ENCODE measurements around the gene BMPER.

The BMPER gene

DNA sequence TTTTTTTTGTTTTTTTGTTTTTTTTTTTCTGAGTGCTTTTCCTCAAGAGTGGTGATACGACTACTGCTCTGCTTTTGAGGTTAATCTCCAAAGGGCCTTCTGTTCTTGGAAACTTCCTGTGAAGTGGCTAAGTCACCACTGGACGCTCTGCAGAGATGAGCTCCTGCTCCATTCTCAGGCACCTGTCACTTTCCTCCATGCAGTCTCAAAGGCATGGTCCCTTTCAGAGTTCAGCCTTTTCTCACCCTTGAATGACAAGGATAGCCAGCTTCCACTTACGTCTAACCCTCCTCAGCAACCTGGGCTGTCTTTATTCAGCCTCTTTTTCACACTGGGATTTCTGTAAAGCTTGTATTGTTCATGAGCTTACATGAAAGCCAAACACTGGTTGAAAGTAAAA lies 65.8 kb downstream of the BMPER start:
- no peak for DNase-seq

DNA sequence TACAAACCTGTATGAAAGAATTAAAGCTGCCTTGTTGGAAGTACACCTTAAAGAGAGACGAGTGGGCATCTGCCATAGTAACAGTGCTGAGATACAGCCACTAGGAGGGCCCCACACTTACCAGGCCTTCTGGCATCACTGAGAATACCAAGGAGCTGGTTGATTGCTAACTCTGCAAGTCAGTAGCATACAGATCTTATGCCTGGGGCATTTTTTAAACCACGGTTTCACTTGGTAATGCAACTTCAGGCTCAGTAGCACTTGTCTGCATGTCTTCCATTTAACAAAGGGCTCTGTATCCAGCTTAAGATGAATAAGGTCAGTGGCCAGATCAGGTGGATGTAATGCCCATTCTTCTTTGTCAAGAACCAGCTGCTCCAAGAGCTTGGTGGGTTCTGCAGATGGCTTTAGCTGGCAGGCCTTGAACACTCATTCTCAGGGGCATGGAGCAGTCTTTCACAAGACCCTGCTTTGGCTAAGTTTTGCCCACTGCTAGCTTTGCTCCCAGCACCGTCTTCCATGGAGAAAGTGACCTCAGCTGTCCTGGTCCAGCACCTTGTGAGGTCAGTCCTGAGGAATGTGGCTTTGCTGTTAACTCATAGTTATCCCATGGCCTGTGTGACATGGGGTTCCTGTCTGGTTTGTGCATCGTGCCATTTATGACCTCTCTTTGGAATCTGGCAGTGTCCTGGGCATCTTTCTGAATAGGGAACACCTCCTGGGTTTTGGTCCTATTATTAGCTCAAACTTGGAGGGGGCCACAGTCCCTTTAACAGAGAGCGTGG lies 68.1 kb downstream of the BMPER start:
- DNase-seq: no peak

DNA sequence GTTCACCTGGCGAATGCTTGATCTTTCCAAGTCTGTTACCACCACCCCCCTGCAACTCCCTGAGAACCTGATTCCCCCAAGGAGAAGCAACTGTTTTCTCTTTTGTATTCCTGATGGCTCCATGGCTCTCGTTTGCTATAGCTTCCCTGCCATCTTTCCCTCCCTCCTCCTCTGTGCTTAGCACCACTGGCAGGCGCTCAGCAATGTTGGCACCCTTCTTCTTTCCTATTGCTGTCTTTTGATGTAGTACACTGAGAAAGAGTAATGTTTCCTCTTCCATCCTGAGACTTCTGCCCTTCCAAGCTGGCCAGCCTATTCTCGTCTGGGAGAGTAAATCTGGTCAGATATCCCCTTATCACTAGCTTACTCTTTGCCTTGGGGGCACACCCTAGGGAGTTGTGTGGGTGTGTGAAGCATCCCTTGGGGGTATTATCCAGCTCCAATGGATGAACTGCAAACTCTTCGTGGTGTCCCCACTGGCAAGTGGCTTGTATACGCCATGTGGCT lies 74.0 kb downstream of the BMPER start:
- DNase-seq: no peak

DNA sequence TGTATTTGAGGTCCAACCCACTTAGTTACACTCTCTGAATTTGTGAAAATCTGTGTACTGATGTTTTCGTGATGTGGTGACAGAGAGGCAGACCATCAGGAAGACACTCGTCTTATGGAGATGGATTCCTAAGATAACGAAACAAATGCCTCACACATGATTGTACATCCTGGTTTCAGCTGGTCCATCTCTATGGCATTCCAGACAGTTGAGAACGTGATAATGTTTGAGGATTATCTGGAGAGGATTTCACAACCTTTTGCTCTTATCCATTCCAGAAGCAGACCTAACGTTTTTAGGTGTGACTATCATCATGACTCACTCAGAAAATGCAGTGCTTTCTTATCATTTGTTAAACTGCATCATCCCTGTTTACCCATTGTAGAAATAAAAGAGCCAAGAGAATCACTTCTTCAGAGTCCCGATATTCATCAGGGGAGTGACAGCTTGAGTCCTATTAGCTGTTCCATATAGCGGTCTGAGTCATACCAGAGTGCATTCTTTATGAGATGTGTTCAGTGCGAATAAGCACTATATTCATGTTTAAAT lies 74.5 kb downstream of the BMPER start:
- no peak for DNase-seq

DNA sequence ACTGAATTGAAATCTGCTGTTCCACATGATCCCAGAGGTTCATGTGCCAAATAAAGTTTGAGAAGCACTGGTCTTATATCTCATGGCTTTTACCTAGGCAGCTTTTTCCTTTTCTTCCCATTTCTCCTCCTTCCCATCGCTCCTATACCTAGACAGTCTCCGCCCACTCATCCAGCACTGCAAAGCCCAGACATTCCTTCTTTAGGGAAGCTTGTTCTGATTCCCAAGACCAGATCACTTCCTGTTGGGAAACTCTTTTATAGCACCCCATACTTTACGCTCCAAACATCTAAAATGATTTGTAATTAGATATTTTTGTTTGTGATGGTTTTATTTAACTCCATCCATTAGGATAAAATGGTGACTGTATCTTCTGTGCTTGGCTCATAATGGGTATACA lies 75.9 kb downstream of the BMPER start:
- no peak for DNase-seq

DNA sequence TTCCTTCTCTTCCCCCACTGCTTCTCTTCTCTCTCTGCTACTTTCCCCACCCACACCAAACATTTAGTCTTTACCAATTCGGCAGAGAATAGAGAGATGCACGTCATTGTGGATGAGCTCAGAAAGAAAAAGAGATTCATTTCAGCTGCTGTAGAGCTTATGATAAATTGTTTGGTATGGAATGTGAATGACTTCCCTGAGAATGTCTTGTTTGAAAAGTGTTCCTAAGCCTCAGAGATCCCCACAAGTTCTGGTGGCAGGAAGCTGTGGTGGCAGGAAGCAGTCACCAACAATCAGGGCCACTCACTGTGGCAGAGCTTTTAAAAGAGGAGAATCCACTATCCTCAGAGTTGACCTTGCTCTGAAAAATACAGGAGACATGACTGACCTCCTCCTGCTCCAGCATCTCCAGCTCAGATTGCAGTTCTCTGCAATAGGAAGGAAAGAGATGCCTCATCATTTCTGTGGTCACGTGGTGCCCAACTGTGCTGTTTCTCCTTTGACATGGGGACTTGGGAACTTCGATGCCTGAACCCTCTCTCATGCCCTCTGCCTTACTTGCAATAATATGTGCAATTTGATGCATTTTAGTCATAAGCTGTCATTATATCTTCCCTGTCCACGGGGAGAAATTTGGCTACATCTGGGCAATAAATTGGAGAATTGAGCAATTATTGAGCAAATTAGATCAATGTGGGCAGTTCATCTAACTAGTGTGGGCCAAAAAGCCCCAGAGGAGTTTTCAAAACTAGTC lies 76.5 kb downstream of the BMPER start:
- no peak for DNase-seq

DNA sequence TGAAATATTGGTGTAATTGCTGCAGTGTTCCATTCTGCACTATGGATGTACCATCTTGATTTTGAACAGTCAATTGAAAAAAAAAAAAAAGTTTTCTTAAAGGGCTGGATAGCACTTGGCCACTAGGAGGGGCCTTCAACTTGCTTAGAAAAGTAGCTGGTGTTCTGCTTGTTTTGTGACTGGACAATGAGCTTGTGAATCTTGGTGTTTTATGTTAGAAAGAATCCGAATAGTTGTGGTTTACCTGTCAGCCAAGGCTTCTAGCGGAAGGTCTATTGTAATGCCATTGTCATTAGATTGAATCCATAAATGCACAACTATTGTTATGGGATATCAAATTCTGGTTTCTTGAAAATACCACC lies 77.1 kb downstream of the BMPER start:
- no peak for DNase-seq

DNA sequence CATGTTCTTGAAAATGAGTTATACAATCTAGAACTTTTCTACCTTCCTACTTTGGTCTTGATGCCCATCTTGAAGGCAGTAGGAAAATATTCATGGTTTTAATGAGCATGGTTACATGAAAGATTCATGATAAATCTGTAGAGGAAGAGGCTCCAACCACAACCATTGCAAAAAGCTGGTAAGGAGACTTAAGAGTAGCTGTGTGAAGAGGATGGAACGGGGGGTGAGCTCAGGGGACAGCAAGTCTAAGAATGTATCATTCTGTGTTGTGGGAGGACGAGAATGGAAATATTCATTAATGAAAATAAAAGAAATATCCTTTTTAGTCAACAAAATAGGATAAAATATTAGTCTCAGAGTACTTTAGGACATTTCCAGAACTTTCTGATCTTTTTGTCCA lies 81.1 kb downstream of the BMPER start:
- DNase-seq: no peak

DNA sequence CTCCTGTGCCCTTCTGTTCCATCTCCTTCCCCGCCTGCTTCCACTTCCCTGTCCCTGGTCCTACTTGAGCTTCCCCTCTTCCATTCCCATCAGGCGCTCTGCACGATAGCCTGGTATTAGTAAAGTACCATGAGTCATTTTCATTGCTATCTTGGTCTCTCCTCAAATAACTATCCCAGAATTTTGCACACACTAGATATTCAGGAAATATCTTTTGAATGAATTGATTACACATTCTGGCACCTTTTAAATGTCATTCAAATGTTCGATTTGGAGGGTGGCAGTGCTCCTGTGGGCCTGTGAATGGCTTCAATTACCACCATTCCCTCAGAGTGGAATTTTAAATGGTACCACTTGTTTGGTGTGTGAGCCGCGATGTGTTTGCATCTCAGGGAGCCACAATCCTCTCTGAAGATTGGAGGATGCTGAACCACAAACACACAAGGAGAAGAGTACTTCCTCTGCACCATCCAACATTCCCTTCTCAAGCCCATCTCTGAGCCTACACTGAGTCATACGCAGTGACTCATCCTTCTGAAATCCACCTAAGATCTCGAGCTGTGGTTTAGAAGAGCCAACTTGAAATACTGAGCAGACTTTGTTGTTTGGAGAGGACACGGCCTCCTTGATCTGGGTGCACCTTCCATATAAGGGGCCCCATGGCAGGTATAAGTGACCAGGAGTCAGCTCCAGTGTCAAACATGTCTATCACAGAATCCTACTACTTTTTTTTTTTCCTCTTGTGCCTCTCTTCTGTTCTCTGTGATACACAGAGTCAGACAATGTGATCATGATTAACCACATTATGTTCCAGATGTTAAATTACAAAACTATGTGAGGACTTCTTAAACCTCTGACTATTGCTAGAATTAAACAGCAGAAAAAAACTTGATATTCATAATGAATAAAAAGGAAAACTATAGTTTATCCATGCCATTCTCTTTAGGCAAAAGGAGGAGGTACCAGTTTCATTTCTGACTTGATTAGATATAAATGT lies 81.9 kb downstream of the BMPER start:
- no peak for DNase-seq

DNA sequence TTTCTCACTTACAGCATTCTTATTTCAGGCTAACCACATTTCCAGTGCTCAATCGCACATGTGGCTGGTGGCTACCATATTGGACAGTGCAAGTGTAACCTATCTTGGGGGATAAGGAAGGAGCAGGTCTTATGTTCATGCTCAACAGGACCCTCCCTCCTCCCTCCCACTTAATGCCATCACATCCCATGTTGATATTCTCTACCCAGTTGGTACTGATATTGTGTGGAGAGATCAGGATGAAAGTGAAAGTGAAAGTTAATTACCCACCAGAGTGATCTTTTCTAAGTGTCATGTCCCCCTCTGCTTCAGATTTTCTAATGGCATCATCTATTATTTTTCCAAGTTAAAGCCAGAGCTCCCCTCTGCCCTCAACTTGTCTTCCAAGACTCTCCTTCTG lies 91.6 kb downstream of the BMPER start:
- no peak for DNase-seq

DNA sequence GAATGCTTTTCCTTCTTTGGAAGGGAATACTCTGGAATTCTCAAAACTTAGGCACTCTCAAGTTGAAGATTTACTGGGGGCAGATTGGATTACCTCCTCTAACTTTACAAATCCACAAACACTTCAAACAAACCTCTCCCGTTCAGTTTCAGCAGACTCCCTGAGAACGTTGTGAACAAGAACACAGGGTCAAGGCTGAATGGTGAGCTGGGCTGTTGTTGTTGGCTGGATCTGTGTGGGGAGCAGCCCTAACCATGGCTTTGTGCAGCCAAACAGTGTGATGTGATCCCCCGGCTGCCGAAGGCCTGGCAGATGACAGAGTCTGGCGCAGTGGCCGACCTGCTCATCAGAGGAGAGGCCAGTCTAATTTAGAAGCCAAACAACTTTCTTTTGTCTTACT lies 93.1 kb downstream of the BMPER start:
- DNase-seq: no peak

DNA sequence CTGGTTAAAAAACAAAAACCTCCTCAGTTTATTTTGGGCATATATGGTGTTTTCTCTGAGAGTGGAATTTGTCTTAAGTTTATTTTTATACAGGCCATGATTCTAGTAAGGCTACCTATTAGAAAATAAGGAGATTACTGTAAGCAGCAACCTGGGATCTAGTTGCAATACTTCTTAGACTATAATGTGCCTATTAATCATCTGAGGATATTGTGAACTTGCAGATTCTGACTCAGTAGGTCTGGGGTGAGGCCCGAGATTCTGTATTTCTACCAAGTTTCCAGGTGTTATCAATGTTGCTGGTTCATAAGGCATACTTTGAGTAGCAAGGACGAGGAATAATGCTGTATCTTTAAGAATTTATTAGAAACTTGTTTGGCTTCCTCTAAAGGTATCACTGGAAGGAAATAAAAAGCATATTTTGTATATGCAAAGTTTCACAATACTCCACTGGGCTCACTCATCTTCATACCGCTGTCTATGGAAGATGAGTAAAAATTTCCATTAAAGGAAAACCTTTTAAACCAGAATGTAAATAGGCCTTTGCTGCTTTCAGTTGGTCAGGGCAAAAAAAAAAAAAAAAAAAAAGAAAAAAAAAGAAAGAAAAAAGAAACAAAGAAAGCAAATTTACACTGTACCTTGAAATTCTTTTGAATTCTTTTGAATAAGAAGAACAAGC lies 105.8 kb downstream of the BMPER start:
- DNase-seq: no peak

DNA sequence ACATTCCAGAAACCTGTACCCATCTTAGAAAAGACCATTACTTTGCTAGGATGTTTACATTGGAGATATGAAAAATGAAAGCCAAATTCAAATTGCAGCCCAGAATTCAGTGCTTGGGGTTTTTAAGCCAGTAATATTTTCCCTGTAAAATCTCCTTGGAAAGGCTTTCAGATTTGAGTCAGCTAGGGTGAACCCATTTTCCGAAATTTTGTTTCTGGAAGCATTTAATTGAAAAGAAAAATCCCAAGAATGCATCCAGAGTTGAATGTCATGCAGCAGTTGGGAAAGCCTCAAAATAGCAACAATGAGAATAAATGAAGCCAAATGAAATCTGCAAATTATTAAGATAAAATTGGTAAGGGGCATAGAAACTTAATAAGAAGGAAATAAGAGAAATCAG lies 106.4 kb downstream of the BMPER start:
- no peak for DNase-seq

DNA sequence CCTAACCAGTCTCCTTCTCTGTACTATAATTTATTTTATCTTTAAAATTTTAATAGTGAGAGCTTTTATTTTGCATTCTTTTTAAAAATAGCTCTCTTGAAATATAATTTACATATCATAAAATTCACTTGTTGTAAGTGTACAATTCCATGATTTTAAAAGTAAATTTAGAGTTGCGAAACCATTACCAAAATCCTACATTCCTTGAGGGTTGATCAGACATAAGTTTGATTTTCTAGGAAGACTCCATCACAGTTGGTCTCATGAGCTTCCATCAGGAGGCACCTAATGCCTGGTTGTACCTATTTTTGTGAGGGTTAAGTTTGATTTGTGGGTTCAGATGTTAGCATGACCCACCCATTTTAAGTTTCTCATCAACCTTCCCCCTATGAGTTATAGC lies 108.1 kb downstream of the BMPER start:
- DNase-seq: no peak

DNA sequence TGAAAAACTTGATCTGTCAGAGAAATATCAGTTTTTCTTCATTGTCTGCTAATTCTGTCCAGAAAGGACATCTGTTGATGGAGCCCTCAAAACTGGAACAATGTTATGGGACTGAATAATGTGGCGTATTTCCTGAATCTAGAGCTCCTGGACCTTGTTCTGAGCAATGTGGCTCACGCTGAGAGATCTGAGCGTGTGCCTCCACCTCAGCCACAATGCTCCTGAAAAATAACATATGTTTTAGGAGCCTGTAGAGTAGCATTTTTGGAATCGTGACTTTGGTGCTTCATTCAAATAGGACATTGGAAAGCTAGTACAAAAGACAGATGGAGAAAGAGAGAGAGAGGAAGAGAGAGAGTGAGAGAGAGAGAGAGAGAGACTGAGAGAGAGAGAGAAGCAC lies 110.3 kb downstream of the BMPER start:
- DNase-seq: no peak

DNA sequence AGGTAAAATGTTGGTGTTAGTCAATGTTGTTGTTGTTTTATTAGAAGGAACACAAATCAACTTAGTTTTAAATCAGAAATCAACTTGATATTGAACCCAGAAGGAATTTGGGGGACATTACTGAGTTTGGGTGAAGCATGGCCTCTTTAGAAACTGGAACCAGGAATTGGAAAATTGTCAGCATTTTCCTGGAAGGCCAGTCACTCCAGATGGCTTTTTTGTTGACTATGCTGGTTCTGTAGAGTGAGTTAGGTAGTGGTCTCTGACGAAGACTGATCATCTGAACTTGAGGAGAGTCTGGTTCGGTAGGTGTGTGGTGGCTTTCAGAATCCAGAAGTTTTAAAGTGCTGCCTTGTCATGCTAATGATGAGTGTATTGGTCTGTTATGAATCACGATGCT lies 111.5 kb downstream of the BMPER start:
- DNase-seq: no peak

DNA sequence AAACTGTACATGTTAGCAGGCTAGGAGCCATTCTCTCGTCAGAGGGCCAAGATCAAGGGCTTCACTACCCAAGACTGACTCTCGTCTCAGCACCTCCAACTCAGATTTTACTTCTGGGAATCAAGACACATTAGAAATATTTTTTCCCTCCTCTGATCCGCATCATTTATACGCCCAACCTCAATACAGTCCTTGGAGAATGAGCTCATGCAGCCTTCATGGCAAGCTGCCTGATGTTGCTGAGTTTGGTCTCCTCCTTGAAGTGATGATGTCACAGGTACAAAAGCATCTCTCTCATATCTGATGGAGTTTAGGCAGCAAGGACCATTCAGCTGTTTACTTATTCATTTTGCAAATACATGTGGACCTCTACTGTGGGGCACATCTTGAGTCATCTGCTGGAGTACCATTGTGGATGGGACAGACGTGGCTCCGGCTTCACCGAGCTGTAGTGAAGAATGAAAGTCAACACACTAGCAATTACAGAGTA lies 114.0 kb downstream of the BMPER start:
- DNase-seq: no peak

DNA sequence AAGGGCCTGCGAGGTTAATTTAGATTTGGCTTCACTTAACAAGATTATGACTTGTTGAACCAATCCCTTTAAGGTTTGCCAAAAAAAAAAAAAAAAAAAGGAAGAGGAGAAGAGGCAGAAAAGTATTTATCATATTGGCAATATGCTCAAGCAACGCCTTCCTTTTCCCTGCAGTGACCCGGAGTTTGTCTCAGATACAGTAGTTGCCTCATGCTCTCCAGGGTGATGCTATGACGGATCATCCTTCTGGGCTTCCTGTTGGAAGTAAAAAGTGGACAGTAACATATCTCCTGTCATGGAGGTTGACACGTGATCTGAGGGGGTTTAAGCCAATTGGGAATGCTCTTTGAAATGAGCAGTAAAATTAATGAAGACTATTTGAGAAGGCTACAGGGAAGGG lies 117.3 kb downstream of the BMPER start:
- DNase-seq: no peak

DNA sequence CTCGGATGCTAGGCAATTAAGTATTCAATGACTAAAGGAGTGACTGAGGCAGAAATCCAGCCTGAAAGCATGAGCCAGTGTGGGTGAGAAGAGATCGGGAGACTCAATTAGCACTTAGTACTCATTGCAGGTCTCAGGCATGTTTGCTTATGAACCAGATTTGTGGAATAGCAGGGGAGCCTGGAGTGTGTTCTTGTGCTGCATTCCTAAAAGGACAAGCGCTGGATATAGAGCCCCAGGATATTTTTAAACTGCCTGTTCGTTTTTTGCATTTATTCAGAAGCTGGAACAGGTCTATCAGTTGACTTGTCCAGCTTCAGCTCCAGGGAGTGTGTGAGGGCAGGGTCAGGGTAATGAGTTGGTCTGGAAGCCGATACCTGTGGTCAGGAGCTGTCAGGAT lies 120.3 kb downstream of the BMPER start:
- DNase-seq: no peak

DNA sequence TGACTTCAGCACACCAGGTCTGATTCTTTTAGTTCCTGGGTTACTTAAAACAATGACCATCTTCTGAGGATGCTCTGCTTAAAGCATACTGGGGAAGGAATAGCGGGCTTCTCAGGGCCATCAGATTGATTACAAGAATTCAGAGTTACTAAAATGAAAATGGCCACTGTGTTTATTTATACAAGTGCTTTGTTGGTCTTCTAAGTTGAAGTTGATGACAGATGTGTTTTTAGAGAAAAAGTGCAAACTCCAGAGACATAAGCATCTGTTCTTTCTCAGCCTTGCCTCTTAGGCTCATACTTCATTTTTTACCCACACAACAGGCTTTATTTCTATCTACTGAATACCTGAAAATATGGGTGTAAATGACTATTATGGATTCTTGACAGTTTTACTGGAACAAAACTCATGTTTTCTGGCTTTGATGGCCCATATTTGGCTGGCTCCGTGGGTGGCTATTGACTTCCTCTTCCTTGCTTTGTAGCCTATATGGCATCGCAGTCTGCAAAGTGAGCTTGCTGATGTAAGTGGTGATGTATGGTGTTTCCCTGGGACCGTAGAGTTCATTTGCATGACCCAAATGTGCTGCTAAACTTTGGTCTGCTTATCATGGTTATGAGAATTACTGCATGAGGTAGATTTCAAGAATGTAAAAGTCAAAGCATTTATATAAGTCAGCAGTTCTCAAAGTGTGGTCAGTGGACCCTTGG lies 121.3 kb downstream of the BMPER start:
- no peak for DNase-seq

DNA sequence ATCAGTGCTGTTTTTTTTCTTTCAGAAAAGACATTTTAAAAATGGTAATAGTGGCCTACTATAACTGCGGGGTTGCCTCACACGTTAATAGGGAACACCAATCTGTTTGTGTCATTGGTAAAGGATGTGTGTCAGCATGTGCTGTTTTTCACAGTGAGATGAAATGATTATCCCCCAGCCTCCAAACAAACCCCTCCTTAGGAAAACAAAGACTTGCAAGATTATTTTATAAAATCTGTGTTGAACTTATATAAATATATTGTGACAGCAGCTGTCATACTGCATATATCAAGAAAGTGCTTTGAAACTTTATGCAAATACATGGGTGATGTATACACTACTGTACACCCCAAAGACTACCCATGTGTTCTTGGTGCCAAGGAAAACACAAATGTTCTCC lies 125.8 kb downstream of the BMPER start:
- DNase-seq: no peak

DNA sequence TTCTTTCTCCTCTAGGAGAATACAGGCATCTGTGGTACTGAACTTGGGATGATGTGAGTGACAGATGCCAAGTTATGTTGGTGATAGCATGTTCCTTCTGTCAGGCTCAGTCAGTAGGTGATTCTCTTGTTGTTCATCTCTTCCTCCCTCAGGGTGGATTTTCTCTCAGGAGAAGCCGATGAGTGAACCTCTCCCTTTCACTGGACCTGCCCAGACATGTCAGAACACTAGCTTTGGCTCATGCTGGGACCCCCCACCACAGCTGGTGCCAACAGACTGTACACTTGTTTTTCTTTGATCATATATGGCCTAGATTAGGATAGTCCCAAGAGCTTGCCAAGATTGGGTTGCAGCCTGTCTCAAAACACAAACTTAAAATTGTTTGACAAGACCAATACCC lies 129.4 kb downstream of the BMPER start:
- DNase-seq: no peak

All from activated naive CD4-positive, alpha-beta T cell treated with Interleukin-2 at 50 U/mL for 16 hours (primary cell).